ENCODE data around the gene PKD2L1.

GRCh38 chr10:100303724-100304319 is 26.2 kb downstream of the PKD2L1 start:
- no peak for TF ChIP-seq POLR2AphosphoS5 (IDR thresholded peaks at IDR 0.05; ENCODE audit: low read depth, low read length)
- no peak for TF ChIP-seq TAF1 (IDR thresholded peaks at IDR 0.05; ENCODE audit: low read depth, low read length)
- no peak for TF ChIP-seq POLR2A (IDR thresholded peaks at IDR 0.05; ENCODE audit: low read depth, low read length)
- no peak for TF ChIP-seq SPI1 (IDR thresholded peaks at IDR 0.05; ENCODE audit: low read depth, low read length)
